ENCODE data around the gene GALR1.
"Not testable (repeated sequence)": the region's sequence is repeated elsewhere in the genome, so short reads cannot be mapped to it uniquely, and the experiment has no call there.

The GALR1 gene

GRCh38 chr18:77250926-77251729, 1.5 kb downstream of the GALR1 start:
- no peak for DNase-seq (ENCODE audit: low read depth)

GRCh38 chr18:77251730-77252050, 2.0 kb downstream of the GALR1 start:
- DNase-seq (ENCODE audit: low read depth): no peak

GRCh38 chr18:77254711-77255405, 5.2 kb downstream of the GALR1 start:
- no peak for DNase-seq (ENCODE audit: low read depth)

DNA sequence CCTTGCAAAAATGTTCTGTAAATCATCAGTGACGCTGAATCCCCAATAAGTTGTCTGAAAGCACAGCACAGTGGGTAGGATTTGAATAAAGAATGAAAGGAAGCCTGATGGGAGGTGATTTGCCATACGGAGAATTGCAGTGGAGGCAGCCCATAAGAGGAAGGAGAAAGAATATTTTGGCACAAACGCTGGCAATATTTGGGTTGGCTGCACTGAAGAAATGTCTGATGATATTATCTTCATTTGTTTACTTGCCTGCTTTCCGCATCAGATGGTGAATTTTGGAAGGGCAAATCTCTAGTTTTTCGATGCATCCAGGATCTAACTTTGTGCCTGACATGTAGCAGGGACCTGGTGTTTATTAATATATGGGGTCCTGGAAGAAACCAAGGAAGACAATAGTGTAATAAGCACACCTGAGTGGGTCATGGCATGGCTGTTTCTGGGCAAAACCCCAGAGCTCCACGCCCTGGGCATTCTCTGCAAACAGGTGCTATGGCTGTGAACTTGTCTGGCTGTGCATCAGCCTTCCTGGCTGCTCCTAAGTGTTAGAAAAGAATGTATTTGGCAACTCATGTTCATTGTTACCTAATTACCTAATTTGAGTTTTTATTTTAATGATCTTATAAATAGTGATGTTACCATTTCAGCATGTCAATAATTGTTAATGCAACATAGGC, 5.9 kb downstream of the GALR1 start:
- no peak for DNase-seq (ENCODE audit: low read depth)

DNA sequence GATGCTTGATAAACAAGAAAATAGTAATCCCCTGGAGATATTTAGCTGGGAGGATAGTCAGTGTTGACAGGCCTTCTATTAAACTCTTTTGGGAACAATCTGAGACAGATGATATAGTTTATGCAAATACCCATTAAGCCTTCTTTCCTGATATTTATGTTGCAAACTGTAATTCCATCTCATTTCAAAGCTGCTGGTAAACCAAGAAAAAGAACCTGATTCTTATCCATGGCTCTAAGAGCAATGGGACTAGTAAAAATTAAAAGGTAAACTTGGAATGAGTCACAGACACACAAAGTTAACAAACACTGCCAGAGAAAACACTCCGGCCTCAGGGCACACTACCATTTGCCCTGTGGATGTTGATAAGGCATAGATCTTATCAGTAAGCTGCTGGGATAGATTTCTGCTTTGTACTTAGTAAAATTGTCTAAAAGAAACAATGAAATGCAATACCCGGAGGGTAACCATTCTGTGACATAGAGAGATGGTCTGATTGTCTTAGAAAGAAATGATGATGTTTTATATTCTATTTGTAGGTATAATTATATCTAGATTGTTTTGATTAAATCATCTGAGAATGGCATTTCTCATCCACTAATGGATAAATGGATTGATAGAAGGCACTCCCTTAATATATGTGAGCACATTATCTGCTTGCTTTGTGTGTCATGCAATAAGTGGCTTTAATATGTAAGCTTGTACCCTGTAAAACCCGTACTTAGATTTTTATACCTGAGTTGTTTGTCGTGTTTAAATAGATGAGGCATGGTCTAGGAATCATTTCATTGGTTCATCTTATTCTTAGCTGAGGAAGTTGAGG, 13.2 kb downstream of the GALR1 start:
- DNase-seq (ENCODE audit: low read depth): no peak

DNA sequence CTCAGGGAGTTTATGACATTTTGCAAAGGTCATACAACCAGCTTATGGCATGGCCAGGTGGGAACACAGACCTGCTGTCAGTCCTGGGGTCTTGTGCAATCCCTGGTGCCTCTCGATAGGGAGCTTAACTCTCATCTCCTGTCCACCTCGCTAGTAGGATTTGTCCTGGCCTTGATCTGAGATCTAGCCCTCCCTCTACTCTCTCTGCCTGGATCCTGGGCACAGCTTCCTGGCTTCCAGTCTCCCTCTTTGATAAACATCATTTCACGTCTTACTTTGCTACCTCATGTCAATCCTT, 13.8 kb downstream of the GALR1 start:
- no peak for DNase-seq (ENCODE audit: low read depth)

GRCh38 chr18:77267969-77268368, 18.3 kb downstream of the GALR1 start:
- no peak for DNase-seq (ENCODE audit: low read depth)

- no peak for DNase-seq (ENCODE audit: low read depth)
Measured at GRCh38 chr18:77268456-77268855, 18.8 kb downstream of the GALR1 start.

DNA sequence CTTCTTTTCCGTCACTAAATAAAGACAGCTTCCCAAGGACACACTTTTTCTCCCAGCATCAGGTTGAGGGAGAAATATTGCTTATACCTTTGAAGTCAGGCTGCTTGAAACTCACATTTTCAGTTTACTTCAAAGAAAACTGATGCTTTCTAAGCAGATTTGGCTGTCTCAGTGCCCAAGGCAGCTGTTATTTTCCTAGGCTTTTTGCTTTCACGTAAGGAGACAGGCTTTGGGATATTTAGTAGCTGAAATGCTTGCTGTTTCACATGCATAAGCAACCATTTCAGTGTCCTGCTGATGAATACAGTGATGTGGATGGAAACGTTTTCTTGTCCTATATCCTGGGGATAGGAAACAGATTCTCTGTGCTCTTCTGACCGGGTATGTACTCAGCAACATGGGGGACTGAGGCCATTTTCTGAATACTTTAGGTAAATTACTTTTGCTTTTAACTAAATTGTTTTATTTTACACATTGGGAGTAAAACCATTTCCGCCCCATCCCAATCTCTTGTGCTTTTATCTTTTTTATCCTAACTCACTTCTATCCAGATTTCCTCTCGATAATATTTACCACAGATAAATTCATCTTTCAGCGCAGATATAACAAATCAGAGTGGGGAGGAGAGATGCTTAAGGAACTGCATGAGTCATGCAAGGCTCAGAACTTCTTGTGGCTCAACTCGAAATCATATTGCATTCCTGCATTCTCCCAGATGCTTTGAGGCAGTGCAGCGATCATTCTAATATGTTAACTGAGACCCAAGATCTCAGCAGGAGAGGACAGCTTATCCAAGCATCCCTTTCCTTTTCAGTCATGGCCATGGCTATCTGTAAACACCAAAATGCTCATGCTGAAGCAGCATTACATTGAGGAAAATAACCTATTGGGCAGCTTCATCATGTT, 22.2 kb downstream of the GALR1 start:
- no peak for DNase-seq (ENCODE audit: low read depth)

DNA sequence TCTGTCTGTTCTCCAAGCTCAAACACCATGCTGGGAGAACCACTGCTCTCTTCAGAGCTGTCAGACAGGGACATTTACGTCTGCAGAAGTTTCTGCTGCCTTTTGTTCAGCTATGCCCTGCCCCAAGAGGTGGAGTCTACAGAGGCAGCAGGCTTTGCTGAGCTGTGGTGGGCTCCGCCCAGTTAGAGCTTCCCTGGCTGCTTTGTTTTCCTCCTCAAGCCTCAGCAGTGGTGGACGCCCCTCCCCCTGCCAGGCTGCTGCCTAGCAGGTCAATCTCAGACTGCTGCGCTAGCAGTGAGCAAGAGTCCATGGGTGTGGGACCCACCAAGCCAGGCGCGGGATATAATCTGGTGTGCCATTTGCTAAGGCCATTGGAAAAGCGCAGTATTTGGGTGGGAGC, 41.2 kb downstream of the GALR1 start:
- DNase-seq (ENCODE audit: low read depth): not testable (repeated sequence)

- no peak for DNase-seq (ENCODE audit: low read depth)
Measured at GRCh38 chr18:77298172-77298571, 48.5 kb downstream of the GALR1 start.

DNA sequence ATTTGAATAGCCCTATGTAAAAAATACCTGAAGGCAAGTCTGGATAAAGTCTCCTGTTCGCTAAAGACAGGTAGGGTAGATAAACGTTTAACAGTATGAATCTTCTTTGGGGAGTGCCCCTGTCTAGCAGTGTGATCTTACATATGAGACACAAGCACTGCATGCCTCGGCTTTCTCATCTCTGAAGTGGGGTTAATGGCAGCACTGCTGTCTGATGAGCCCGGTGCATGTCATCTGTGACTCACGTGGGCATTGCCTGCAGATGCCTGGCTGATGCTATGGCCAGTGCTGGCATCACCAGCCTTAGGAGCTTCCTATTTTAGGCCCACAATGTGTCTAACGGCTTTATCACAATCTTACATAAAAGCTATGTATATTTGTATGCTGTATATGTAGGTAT, 50.1 kb downstream of the GALR1 start:
- no peak for DNase-seq (ENCODE audit: low read depth)

- no peak for DNase-seq (ENCODE audit: low read depth)
Measured at GRCh38 chr18:77300579-77300978, 50.9 kb downstream of the GALR1 start.

DNA sequence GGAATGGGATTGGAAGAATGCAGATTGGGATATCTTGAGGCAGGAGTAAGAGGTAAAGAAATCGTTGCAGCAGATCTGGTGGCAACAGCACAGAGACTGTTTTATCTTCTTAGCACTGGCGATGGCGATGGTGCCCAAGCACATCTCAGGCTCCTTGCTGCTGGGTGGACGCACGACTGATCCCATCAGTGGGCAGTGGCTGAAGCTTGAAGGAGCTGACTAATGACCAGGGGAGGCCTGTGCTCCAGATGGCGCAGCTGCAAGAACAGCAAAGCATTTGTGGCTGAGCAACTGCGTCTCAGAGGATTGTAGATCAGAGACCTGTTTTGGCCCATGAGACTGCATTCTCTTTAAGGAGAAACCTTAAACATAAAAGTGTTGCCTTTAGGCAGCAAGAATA, 54.6 kb downstream of the GALR1 start:
- DNase-seq (ENCODE audit: low read depth): no peak

- DNase-seq (ENCODE audit: low read depth): no peak
Measured at GRCh38 chr18:77305676-77306075, 56.0 kb downstream of the GALR1 start.

DNA sequence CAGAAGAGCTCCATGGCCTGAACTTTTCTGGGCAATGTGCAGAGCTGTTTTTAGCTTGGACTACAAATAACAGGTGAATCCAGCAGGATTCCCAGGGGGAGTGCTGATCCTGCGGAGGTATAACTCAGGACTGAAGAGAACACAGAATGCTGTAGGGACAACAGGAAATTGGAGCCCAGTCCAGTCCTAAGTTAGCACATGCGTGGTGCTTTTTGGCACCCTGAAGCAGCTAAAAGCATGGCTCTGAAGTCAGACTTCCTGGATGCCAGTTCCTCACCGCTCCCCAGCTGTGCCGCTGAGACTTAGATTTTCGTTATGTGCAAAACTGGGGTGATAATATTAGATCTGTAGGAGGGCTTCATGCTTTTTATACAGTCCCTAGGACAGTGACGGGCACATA, 58.6 kb downstream of the GALR1 start:
- no peak for DNase-seq (ENCODE audit: low read depth)

GRCh38 chr18:77314511-77314910, 64.9 kb downstream of the GALR1 start:
- no peak for DNase-seq (ENCODE audit: low read depth)

DNA sequence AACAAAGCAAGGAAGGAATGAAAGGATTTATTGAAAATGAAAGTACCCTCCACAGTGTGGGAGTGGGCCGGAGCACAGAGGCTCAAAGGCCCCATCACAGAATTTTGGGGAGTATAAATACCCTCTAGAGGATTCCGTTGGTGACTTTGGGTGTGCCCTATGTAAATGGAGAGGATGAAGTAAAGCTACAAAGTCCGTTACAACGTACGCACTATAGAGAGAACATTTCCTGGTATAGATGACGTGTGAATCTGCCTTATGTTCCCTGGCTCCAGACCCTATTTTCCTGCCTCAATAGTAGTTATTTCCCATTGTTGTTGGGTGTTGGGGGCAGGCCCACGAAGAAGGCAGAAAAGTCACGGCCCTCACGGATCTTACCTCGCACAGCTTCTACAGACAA, 65.3 kb downstream of the GALR1 start:
- DNase-seq (ENCODE audit: low read depth): no peak

DNA sequence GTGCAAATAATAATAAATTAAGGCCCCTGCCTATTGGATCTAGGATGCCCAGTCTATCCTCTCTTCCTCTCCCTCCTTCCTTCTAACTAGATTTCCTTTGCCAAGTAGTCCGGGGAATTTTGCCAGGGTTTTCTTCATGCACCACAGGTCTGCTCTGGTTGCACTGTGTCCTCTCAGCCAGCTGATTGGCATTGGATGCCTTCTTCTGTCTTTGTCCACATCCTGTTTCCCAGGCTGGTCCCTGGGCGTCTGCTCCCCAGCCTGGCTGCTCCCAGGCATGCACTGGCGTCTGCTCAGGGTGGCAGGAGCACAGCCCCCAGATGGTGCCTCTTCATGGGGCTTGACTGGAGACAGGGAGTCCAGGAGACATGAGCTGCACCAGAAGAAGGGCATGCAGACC, 66.4 kb downstream of the GALR1 start:
- DNase-seq (ENCODE audit: low read depth): no peak

DNA sequence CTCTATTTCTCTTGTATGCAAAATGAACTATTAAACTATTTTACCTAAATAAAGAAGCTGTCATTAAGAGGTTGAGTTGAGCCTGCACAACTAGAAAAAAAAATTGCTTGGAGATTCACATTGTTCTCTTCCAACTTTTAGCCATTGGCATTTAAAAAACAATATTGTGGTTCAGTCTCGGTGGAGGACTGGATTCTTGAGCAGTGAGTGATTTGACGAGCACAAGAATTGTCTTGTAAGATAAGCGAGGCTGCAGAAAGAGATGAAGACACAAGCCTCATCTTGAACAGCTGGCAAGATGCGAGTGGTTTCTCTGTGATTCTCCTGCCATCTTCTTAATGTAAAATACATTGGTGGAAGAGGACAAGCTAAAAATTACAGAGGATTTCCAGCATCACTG, 67.0 kb downstream of the GALR1 start:
- DNase-seq (ENCODE audit: low read depth): no peak

DNA sequence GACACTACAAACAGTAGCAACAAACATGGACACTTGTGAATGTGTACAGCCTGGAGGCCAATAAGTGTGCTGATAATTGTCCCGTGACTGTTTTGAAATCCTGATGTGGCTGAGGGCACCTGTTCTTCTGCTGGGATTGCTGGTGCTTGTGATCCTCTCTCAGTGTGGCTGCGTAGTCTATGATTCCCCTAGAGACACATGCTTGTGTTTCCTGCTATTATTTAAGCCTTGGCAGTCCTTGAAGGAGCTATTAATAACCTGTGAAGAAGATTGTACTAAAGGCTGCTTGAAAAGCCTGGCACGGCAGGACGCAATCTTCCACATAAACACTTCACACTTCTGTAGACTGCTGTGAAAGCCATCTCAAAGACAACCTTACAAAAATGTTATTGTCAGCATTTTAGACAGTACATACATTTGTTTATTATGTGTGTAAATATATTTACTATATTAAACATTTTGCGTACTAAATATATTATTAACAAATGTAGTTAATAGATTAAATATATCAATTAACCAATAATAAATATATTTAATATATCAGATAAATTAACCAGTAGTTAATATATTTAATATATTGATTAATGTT, 71.4 kb downstream of the GALR1 start:
- no peak for DNase-seq (ENCODE audit: low read depth)

All from CMK (cell line).